Measurements from ENCODE around the gene SMG6.

Gene SMG6

DNA sequence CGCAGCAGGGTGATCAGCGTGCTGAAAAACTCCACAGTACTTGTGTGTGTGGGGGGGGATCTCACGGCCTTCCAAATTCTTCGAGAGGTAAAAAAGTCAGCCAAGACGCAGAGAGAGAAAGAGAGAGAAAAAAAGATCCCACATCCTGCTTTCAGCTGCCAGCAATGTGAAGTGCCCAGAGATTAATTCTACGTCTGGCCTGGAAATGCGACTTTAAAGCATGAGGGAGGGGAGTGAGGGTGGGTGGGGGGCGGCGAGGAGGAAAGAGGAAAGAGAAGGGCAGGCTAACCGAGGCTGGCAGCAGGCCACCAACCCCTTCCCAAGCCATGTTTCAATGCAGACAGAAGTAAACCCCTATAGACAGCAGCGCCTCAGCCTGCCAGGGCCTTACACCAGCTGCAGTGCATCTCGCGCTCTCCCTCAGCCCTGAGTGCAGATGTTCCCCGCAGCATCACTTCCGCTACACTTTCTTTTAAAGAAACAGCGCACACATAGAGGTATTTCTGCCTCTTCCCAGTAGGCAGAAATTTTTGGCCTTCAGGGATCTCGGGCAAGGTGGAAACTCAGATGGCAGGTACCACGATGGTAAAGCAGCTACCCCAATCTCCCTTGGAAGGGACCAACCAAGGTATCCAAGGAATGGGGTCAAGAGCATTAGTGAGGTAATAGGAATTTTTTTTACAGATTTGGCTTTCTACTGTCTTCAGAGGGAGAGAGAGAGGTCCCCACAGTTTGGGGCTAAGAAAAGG, 87.8 kb downstream of the SMG6 start:
- Mint-ChIP-seq H3K4me1 (peaks cover 52% of the 10 kb centered on the region), H3K4me3 (peak overlapping the region; percentile 8), H3K27ac (peak overlapping the region; percentile 40), H3K9me3 (peaks cover 3% of the 10 kb centered on the region), H3K36me3 (ENCODE audit: low read depth) (peaks cover 27% of the 10 kb centered on the region), H3K27me3 (ENCODE audit: low read depth, poor library complexity) (peaks cover 3% of the 10 kb centered on the region)
- DNase-seq, result peak; percentile 14
- TF ChIP-seq, protein P1, sequence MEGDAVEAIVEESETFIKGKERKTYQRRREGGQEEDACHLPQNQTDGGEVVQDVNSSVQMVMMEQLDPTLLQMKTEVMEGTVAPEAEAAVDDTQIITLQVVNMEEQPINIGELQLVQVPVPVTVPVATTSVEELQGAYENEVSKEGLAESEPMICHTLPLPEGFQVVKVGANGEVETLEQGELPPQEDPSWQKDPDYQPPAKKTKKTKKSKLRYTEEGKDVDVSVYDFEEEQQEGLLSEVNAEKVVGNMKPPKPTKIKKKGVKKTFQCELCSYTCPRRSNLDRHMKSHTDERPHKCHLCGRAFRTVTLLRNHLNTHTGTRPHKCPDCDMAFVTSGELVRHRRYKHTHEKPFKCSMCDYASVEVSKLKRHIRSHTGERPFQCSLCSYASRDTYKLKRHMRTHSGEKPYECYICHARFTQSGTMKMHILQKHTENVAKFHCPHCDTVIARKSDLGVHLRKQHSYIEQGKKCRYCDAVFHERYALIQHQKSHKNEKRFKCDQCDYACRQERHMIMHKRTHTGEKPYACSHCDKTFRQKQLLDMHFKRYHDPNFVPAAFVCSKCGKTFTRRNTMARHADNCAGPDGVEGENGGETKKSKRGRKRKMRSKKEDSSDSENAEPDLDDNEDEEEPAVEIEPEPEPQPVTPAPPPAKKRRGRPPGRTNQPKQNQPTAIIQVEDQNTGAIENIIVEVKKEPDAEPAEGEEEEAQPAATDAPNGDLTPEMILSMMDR (IDR thresholded peaks at IDR 0.05), result no peak

DNA sequence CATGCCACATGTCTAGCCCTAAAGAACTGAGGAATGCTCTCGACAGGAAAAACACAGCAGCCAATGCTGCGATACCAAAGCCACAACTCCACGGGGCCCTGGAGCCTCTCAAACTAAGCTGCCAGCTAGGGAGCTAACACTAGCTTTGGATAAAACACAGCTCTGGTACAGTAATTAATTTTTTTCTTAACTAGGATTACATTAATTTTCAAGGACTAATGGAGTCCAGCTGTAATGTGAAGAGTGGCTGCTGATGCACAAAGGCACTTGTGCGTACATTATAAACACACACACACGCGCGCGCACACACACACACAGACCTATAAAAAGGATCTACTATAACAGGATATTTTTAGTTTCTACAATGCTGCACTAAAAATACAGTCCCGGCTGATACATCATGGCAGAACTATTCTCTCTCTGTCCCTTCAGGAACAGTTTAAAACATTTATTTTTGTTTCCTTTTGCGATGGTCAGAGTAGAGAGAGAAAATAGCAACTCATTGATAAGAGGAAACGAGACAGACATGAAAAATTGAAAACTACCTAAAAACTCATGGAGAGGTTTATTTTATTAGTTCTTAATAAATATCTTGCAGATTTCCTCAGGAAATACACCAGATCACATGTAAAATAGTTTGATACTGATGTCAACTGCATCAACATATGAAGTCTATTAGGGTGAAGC, 88.5 kb downstream of the SMG6 start:
- H3K4me1 Mint-ChIP-seq, result peaks cover 52% of the 10 kb centered on the region
- TF ChIP-seq, protein P1 (IDR thresholded peaks at IDR 0.05), result no peak

DNA sequence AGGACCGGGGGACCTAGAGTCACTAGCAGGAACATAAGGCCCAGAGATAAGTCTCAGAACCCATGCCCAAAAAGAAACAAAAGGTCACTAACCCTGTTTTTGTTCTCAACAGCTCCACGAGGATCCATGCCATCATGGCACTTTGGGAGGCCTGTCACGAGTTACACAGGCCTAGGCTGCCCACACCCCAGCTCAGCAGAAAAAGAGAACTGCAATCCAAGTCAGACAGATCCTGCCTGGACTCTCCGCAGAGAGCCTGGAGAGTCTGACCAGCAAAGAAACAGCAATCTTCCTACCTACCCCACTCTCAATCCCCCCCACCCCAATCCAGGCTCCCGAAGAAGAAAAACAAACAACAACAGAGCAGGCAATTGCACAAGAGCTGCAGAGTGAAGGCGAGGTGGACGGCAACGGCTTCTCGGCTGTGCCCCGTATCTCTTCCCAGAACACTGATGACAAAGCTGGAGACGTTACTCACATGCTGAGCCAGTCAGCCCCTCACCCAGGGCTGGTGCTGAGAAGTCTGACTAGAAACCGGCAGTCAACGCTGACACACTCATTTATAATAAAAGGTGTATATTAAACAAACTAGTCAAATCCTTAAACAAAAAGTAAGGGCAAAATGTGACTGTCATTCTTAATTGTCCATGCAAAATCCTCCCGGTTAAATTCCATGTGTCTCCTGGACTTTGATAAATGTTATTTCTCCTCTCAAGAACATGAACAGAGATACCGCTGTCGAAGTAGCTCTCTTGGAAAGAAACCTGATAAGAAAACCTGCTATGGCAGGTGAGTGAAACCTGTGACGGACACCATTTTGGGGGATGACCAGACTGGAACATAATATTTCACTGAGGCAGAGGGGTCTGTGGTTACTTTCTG, 89.3 kb downstream of the SMG6 start:
- DNase-seq, result peak; percentile 34
- Mint-ChIP-seq H3K27ac (peak overlapping the region; percentile 97), H3K36me3 (ENCODE audit: low read depth) (peaks cover 30% of the 10 kb centered on the region), H3K9me3 (peaks cover 3% of the 10 kb centered on the region), H3K4me1 (peaks cover 52% of the 10 kb centered on the region), H3K27me3 (ENCODE audit: low read depth, poor library complexity) (no peaks in the 10 kb centered on the region), H3K4me3 (peak overlapping the region; percentile 57)
- TF ChIP-seq, protein P1 (IDR thresholded peaks at IDR 0.05), result no peak

More for the DNA sequence above, 88.5 kb downstream of the SMG6 start:
- Mint-ChIP-seq H3K4me3 (peak overlapping the region; percentile 23), H3K36me3 (ENCODE audit: low read depth) (peaks cover 30% of the 10 kb centered on the region), H3K27me3 (ENCODE audit: low read depth, poor library complexity) (peaks cover 3% of the 10 kb centered on the region), H3K27ac (peak overlapping the region; percentile 97), H3K9me3 (peaks cover 3% of the 10 kb centered on the region)
- DNase-seq, result no peak

DNA sequence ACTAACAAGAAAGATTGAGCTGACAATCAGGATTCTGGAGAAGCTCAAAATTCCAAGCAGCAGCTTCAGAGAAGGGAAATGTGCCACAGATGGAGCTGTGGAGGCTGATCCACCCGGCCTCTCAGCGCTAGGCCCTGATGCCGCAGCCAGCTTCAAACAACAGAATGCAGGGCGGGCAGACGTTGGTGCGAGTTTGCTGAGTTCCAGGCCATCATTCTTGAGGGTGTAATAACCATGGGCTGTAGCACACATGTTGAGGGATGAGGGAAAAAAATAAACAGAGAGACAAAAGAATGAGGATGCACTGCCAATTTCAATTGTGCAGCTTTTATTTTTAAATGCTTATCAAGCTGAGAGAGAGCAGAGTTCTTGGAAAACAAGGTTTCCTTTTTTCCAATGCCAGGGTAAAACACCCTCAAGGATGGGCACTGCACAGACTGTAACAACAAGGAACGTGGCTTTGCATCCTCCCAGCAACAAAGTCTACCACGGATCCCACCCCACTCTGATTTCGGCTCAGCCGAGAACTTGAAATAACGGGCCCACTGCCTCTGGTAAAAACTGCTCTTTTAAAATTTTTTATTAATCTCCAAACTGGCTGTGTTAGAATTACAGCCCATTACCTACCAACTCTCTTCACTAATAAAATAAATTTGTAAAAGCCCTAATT, 90.2 kb downstream of the SMG6 start:
- DNase-seq, result no peak
- H3K27me3 Mint-ChIP-seq (ENCODE audit: low read depth, poor library complexity), result no peaks in the 10 kb centered on the region
- peak overlapping the region; percentile 57 for H3K4me3 Mint-ChIP-seq
- H3K36me3 Mint-ChIP-seq (ENCODE audit: low read depth), result peaks cover 32% of the 10 kb centered on the region
- peaks cover 54% of the 10 kb centered on the region for H3K4me1 Mint-ChIP-seq
- H3K27ac Mint-ChIP-seq, result peak overlapping the region; percentile 97
- TF ChIP-seq, protein P1 (IDR thresholded peaks at IDR 0.05), result no peak
- peaks cover under 1% of the 10 kb centered on the region for H3K9me3 Mint-ChIP-seq

DNA sequence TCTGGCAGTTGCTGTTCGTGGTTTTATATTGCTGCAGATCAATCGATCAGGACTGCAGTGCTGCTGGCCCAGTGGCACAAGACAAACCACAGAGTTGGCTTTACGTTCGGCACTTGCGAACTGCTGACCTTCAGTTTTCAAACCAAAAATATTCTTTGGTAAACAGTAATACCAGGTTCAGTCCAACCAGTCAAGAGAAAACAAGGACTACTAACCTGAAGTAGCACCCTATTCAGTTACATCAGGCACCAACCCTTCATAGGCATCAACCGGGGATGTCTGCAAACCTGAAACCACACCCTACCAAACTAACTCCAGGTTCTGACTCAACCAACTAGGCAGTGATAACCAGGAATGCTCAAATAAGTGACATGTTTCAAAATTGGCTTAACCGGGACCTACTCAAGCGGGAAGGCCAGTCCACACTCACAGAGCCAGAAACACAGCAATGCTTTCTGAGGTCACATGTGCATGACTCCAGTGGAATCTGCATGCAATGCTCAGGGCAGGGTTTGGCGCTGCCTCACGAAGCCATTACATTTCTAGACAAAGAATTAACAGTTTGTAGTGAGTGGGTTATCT, 91.1 kb downstream of the SMG6 start:
- TF ChIP-seq, protein P1 (IDR thresholded peaks at IDR 0.05), result no peak
- no peak overlapping the region for H3K4me3 Mint-ChIP-seq
- H3K9me3 Mint-ChIP-seq, result no peaks in the 10 kb centered on the region
- no peak for DNase-seq
- no peaks in the 10 kb centered on the region for H3K27me3 Mint-ChIP-seq (ENCODE audit: low read depth, poor library complexity)
- H3K27ac Mint-ChIP-seq, result no peak overlapping the region
- H3K4me1 Mint-ChIP-seq, result peaks cover 62% of the 10 kb centered on the region
- H3K36me3 Mint-ChIP-seq (ENCODE audit: low read depth), result peaks cover 27% of the 10 kb centered on the region

Measured in nephron progenitor cell (in vitro differentiated cells).